ENCODE results near the gene TRHDE.

TRHDE gene

DNA sequence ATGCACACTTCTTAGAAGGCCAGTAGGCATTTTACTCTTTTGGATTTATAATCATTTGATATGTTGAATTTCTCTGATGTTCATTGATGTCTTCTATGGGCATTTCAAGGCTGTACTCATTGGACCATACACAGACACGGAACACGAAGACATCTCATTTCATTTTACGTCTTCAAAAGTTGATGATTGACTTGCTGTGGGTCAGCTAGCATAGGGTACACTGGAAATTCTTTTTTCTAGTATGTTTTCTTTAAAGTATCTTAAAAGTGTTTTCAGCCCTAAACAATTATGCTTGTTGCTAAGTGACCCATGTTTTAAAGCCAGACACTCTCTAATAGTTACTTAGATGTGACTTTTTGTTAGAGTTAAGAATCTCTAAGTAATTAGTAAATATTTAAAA lies 16.3 kb downstream of the TRHDE start:
- no peaks in the 10 kb centered on the region for H4K20me1 ChIP-seq (ENCODE audit: insufficient read depth, low read length)
- no peaks in the 10 kb centered on the region for H3K27me3 ChIP-seq (ENCODE audit: low read depth, low read length)
- TF ChIP-seq EZH2phosphoT487 (IDR thresholded peaks at IDR 0.05; ENCODE audit: low read depth): no peak
- TF ChIP-seq, protein P1, sequence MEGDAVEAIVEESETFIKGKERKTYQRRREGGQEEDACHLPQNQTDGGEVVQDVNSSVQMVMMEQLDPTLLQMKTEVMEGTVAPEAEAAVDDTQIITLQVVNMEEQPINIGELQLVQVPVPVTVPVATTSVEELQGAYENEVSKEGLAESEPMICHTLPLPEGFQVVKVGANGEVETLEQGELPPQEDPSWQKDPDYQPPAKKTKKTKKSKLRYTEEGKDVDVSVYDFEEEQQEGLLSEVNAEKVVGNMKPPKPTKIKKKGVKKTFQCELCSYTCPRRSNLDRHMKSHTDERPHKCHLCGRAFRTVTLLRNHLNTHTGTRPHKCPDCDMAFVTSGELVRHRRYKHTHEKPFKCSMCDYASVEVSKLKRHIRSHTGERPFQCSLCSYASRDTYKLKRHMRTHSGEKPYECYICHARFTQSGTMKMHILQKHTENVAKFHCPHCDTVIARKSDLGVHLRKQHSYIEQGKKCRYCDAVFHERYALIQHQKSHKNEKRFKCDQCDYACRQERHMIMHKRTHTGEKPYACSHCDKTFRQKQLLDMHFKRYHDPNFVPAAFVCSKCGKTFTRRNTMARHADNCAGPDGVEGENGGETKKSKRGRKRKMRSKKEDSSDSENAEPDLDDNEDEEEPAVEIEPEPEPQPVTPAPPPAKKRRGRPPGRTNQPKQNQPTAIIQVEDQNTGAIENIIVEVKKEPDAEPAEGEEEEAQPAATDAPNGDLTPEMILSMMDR (IDR thresholded peaks at IDR 0.05; ENCODE audit: low read depth, low read length): no peak
- H3K79me2 ChIP-seq (ENCODE audit: low read length): no peaks in the 10 kb centered on the region
- no peak overlapping the region for H3K27ac ChIP-seq (ENCODE audit: low read length)
- no peak overlapping the region for H2AFZ ChIP-seq (ENCODE audit: low read depth, low read length)
- no peak overlapping the region for H3K4me3 ChIP-seq (ENCODE audit: low read length)
- H3K9me3 ChIP-seq (ENCODE audit: insufficient read depth, low read length): no peaks in the 10 kb centered on the region
- H3K4me1 ChIP-seq (ENCODE audit: low read length): no peaks in the 10 kb centered on the region
- H3K9ac ChIP-seq (ENCODE audit: low read length): no peak overlapping the region
- no peaks in the 10 kb centered on the region for H3K36me3 ChIP-seq (replicated peaks; ENCODE audit: low read depth, low read length)
- H3K4me2 ChIP-seq (ENCODE audit: low read length): no peak overlapping the region

DNA sequence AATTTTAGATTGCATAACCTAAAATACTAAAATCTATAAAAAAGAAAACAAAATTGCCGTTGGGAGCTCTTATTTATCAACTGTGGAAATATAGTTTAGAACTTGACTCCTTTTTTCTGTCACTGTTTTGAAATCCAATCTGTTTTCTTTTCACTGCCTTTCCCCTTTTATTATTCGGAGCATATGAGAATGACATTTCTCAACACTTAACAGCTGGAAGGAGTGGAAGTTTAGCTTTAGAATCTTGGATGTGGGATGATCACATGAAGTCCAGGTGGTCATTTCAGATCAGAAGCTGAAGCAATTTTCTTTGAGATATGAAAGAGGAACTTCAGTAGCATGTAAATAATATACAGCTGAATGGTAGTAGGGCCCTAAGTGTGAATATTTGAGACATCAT lies 16.7 kb downstream of the TRHDE start:
- Histone ChIP-seq H3K9ac (ENCODE audit: low read length) (no peak overlapping the region), H3K27me3 (ENCODE audit: low read depth, low read length) (no peaks in the 10 kb centered on the region), H3K9me3 (ENCODE audit: insufficient read depth, low read length) (no peaks in the 10 kb centered on the region), H3K27ac (ENCODE audit: low read length) (no peak overlapping the region), H2AFZ (ENCODE audit: low read depth, low read length) (no peak overlapping the region), H3K4me3 (ENCODE audit: low read length) (no peak overlapping the region), H3K79me2 (ENCODE audit: low read length) (no peaks in the 10 kb centered on the region), H4K20me1 (ENCODE audit: insufficient read depth, low read length) (no peaks in the 10 kb centered on the region), H3K36me3 (replicated peaks; ENCODE audit: low read depth, low read length) (no peaks in the 10 kb centered on the region), H3K4me1 (ENCODE audit: low read length) (no peaks in the 10 kb centered on the region), H3K4me2 (ENCODE audit: low read length) (no peak overlapping the region)
- TF ChIP-seq, protein P1 (IDR thresholded peaks at IDR 0.05; ENCODE audit: low read depth, low read length): no peak
- TF ChIP-seq EZH2phosphoT487 (IDR thresholded peaks at IDR 0.05; ENCODE audit: low read depth): no peak

DNA sequence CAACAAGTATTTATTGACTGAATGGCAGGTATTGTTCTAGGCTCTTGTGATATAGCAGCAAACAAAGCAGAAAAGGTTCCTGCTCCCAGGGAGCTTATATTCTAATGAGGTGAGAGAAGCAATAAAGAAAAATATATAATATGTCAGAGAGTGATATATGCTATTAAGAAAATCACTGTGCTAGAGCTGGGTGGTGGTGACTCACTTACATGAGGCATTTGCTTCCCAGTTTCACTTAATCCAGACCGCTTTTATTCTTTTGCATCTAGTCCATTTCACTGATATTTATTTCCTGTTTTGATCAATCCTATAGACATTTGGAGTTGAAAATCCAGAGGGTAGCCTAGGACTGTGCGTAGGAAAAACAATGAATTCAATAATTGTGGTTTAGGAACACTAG lies 17.5 kb downstream of the TRHDE start:
- Histone ChIP-seq H4K20me1 (ENCODE audit: insufficient read depth, low read length) (no peaks in the 10 kb centered on the region), H3K27ac (ENCODE audit: low read length) (no peak overlapping the region)

DNA sequence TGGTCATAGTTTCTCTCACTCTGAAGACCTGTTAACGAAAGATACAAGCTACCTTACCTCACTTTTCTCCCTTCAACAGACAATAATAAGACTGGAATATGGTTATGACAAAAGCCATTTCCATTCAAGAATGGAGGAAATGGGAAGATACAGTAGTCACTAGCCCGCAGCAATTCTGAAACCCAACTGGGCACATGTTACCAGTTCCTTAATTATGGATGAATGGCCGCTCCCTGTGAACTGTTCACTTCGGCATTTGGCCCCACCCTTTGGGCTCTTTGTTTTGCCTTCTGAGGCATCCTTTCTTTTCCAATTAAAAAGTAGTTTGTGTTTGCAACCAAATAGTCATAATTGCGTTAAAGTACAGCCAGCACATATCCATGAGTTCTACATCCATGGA lies 19.0 kb downstream of the TRHDE start:
- no peaks in the 10 kb centered on the region for H3K36me3 ChIP-seq (replicated peaks; ENCODE audit: low read depth, low read length)
- H2AFZ ChIP-seq (ENCODE audit: low read depth, low read length): no peak overlapping the region; the same call in 1 of the 2 replicates
- TF ChIP-seq, protein P1 (IDR thresholded peaks at IDR 0.05; ENCODE audit: low read depth, low read length): no peak
- no peak for TF ChIP-seq EZH2phosphoT487 (IDR thresholded peaks at IDR 0.05; ENCODE audit: low read depth)
- H3K4me1 ChIP-seq (ENCODE audit: low read length): no peaks in the 10 kb centered on the region
- no peaks in the 10 kb centered on the region for H3K9me3 ChIP-seq (ENCODE audit: insufficient read depth, low read length)
- no peak overlapping the region for H3K4me2 ChIP-seq (ENCODE audit: low read length)
- no peak overlapping the region for H3K4me3 ChIP-seq (ENCODE audit: low read length)
- H3K27me3 ChIP-seq (ENCODE audit: low read depth, low read length): no peaks in the 10 kb centered on the region
- no peaks in the 10 kb centered on the region for H3K79me2 ChIP-seq (ENCODE audit: low read length)
- no peak overlapping the region for H3K27ac ChIP-seq (ENCODE audit: low read length)
- H4K20me1 ChIP-seq (ENCODE audit: insufficient read depth, low read length): no peaks in the 10 kb centered on the region
- H3K9ac ChIP-seq (ENCODE audit: low read length): no peak overlapping the region

More for the DNA sequence above, 17.5 kb downstream of the TRHDE start:
- H3K4me2 ChIP-seq (ENCODE audit: low read length): no peak overlapping the region
- TF ChIP-seq EZH2phosphoT487 (IDR thresholded peaks at IDR 0.05; ENCODE audit: low read depth): no peak
- TF ChIP-seq, protein P1 (IDR thresholded peaks at IDR 0.05; ENCODE audit: low read depth, low read length): no peak
- H3K9me3 ChIP-seq (ENCODE audit: insufficient read depth, low read length): no peaks in the 10 kb centered on the region
- no peaks in the 10 kb centered on the region for H3K79me2 ChIP-seq (ENCODE audit: low read length)
- H3K9ac ChIP-seq (ENCODE audit: low read length): no peak overlapping the region
- H2AFZ ChIP-seq (ENCODE audit: low read depth, low read length): no peak overlapping the region
- H3K27me3 ChIP-seq (ENCODE audit: low read depth, low read length): no peaks in the 10 kb centered on the region
- no peaks in the 10 kb centered on the region for H3K36me3 ChIP-seq (replicated peaks; ENCODE audit: low read depth, low read length)
- no peaks in the 10 kb centered on the region for H3K4me1 ChIP-seq (ENCODE audit: low read length)
- no peak overlapping the region for H3K4me3 ChIP-seq (ENCODE audit: low read length)
